NCI-H2227 (cell line): Measurements from ENCODE around the gene BDKRB2.
"Not testable (repeated sequence)": the region's sequence is repeated elsewhere in the genome, so short reads cannot be mapped to it uniquely, and the experiment has no call there.

Experiments used
- DNase-seq: peaks from one replicate; lab custom pipeline; 2025; ENCODE audit not compliant: unreplicated experiment; lab: John Stamatoyannopoulos, UW

The BDKRB2 gene

DNA sequence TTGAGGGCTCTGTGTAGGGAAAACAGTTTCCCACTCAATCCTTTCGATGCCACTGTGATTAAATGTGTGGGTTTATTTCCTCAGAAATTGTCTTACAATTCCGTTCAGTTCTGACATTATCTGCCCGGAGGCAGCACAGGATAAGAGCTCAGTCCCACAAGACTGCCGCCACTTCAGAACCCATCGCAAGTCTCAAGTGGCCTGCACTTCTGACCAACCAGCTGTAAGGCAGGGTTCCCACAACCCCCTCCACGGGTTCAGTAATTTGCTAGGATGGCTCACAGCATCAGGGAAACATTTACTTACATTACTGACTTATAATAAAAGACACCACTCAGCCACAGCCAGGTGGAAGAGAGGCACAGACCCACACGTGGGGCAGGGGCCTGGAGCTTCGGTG, 17.2 kb downstream of the BDKRB2 start:
- no peak for DNase-seq

DNA sequence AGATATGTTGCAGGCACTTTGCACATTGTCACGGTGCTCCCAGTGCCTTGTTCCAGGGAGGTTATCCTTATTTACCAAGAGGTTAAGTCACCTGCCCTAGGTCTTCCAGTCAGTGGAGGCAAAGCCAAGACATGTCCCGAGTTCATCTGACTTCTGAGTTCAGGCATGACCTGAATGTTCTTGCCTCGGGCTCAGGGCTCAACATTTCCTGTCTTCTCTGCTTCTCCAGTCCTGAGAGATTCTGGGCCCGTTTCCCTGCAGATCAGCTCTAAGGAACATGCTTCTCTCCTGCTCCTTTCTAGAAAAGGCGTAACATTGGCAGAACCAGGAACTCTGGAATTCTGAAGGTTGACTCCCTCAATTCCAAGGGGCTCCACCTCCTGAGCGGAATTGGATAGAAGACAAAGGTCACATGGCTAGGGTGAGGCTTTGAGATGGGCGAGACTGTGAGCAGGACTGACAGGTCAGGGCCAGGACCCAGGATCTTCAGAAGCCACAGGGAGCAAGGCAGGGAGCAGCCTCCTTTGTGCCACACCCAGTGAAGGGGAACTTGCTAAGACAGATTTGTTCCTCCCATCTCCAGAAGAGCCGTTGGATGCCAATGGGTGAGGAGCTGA, 19.9 kb downstream of the BDKRB2 start:
- DNase-seq, result no peak

DNA sequence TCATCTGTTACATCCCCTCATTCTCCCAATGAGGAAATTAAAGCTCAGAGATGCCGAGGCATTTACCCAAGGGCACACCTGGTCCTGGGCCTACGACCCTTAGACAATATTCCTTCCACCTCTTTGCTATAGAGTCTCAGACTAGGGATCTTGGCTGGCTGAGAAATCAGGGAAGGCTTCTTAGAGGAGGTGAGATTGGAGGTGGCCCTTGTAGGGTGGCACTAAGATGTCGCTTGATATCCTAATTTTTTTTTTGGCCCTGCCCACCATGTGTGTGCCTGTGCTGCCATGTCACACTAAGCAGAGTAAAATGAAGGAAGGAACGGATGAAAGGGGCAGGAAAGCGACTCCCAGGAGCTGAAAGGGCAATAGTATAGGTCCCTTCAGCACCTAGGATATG, 20.6 kb downstream of the BDKRB2 start:
- DNase-seq, result no peak

DNA sequence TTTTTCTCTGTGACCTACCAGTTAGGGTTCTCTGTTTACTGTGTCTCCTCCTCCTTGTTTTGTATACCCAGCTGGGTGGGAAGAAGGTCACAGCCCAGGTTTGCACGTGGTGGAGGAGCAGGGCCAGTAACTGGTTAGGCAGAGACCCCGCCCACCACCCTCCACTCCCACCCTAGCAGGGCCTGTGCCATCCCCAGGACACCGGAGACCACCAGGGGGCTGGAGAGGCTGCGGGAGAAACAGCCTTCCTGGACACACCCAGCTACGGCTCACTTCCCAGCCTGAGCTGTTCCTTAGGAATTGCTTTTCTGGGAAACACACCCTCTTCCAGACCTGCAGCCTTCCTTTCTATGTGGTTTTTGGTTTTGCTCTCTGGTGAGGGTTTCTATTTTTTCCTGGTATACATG, 21.1 kb downstream of the BDKRB2 start:
- DNase-seq, result no peak

DNA sequence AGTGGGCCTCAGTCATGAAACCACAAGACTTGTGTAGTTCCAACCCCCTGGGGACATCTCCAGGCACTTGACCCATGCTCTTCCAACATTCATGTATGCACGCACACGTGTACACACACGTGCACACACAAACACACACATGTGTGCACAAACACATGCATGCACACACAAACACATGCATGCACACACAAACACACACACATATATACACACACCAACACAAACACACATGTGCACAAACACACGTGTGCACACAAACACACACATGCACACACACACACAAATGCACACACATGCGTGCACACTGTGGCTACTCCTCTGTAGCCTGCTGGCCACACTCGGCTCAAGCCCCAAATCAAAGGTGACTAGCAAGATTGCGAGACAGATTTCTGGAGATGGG, 22.8 kb downstream of the BDKRB2 start:
- DNase-seq, result no peak

DNA sequence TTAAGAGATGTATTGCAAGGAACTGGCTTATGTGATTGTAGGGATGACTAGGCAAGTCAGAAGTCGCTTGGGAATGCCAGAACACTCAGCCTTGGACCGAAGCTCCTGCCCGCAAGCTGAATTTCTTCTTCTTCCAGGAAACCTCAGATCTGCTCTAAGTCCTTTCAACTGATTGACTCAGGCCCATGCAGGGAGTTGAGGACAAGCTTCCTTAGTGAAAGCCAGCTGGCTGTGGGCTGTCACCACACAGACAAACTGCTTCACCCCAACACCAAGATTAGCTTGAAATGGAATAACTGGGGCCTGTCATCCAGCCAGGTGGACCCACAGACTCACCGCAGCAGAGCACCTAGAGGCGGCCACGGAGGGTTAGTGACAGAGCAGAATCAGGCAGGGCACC, 24.7 kb downstream of the BDKRB2 start:
- no peak for DNase-seq

DNA sequence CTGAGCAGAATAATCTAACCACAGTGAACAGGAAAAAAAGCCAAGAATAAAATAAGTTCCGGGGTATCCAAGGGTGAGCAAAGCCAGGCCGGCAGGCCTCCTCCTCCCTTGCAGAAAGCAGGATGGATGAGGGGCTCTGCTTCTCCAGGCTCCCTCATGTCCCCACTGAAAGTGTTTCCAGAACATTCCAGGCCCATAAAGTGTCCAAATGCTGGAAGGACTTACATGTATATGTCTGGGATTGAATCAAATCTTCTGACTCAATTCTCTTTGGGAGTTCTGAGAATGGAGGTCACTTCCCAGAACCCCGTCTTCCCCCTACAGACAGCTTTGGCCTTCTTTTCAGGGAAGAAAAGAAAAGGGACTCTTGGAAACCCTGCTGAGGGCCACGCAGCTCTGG, 26.4 kb downstream of the BDKRB2 start:
- no peak for DNase-seq

DNA sequence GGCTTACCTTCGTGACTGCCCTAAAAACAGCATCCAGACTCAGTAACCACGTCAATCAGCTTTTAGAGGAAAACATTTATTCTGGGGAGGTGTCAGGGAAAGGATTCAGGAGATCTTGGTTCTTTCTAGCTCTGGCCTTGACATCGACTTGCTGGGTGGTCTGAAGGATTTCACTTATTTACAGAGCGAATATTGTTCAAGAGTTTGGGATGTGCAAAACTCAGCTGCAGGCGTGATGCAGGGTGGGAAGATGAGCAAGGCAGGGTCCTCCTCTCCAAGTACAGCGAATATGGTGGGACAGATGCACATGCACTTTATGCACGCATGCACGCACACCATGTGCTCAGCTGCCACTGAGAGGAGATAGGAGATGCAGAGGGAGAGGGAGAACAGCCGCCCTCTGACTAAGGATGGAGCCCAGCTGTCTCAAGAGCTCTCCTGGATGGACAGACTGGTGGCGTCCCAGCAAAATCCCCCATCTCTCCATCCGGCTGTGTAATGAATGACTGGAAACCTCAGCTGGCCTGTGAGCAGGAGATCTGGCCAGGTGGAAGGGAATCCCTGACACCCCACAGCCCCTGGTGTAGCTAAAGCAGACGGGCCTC, 27.0 kb downstream of the BDKRB2 start:
- DNase-seq, result no peak

DNA sequence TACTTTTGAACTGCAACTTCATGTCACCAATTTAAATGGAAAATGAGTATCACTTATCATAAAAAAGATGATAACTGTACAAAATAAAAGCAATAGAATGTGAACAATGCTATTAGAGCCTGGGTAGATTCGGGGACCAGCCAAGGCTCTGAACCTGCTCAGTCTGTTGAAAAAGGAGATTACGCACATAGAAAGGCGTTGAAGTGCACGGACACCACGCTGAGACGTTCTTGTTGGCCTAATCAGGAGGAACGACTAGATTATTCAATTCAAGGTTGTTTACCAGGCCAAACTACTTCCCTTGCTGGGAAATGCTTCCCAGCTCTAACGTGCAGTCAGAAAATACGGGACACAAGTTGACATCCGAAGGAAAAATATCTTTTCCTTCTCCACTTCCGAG, 27.9 kb downstream of the BDKRB2 start:
- DNase-seq, result no peak

DNA sequence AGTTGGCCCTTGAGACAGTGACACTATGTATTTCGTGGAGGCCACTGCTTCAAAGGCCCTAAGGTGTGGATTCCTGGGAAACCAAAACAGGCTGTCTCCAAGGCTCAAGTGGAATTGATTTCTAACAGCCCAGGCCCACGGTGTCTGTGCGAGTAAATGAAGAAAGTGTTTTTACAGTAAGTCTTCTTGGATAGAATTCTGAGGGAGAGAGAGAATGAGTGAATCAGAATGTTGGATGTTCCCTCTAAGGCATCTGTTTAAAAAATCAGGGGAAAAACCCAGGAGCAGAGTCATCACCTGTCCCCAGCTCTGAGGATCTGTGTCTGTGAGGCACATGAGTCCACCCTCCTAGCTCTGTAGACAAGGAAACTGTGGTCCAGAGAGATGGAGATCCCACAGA, 29.0 kb downstream of the BDKRB2 start:
- no peak for DNase-seq

DNA sequence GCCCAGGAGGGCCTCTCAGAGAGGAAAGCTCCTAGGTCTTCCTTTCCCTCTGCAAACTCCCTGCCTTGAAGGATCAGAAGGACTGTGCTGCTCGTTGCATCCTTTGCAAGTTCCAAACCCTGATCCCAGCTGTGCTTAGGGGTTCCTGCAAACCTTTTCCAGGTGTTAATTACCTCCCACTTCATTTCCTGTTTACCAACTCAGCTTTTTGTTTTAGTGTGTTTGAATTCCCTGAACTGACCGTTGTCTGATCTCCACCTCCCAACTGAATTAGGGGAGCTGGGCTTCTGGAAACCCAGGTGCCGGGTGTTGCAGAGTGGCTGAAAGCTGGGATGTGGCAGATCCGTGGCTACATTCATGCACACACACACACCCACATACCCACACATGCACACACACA, 30.8 kb downstream of the BDKRB2 start:
- no peak for DNase-seq

DNA sequence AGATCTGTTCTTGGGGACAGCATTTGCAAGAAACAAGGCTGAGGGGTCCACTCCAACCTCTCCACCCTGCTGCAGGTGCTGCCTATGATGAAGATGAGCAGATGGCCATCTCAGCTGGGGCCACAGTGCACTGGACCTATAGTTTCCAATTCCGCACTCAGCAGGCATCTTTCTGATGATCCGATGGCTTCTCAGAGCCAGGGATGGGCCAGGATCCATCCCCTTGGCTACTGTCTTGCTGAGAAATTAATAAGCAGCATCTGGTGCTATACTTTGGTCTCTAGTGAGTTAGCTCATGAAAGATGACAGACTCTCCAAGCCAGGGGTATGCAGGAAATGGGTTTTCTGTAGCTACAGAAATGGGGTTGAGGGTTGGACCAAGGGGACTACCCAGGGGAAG, 33.0 kb downstream of the BDKRB2 start:
- DNase-seq, result no peak

DNA sequence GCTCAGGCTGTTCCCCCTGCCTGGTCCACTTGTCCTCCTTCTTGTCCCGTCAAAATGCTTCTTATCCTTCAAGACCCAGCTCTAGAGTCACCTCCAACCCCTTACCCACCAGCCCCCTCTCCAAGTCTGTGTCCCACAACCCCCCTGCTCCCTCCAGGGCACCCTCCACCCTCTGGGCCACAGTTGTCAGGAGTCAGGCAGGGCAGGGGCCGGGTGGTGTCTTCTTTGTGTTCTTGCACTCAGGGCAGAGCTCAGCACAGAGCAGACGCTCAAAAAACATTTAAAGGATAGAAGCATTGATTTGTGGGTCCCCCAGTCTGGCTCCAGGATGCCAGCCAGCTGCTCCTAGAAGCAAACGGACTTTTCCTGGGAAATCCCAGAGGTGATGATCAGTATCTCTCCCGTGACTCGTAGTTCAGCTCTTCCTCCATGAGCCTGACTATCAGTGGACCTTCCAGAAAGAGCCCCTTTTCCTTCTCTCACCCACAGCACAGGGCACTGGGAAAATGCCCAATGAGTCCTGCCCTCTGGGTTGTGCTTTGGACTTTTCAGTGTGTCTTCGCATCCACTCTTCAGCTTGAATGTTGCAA, 34.1 kb downstream of the BDKRB2 start:
- DNase-seq, result no peak

DNA sequence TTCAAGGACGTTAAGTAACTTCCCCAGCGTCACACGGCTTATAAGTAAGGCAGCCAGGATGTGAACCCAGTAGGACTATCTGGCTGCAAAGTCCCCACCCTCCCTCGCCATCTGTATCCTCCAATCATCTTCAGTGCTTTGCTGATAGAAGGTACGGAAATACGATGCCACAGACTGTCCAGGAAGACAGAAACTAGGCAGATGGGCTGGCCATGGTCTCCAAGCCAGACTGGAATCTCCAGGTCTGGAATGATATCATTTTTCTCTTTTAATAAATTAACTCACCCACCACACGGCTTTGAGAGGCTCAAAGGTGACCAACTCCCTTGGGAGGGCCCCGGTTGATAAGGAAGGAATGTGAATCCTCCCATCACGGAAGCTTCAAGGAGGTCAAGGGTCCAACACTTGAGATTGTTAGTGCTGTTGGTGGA, 35.1 kb downstream of the BDKRB2 start:
- DNase-seq, result no peak

DNA sequence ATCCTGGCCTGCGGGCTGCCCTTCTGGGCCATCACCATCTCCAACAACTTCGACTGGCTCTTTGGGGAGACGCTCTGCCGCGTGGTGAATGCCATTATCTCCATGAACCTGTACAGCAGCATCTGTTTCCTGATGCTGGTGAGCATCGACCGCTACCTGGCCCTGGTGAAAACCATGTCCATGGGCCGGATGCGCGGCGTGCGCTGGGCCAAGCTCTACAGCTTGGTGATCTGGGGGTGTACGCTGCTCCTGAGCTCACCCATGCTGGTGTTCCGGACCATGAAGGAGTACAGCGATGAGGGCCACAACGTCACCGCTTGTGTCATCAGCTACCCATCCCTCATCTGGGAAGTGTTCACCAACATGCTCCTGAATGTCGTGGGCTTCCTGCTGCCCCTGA, 36.0 kb downstream of the BDKRB2 start:
- DNase-seq, result no peak

DNA sequence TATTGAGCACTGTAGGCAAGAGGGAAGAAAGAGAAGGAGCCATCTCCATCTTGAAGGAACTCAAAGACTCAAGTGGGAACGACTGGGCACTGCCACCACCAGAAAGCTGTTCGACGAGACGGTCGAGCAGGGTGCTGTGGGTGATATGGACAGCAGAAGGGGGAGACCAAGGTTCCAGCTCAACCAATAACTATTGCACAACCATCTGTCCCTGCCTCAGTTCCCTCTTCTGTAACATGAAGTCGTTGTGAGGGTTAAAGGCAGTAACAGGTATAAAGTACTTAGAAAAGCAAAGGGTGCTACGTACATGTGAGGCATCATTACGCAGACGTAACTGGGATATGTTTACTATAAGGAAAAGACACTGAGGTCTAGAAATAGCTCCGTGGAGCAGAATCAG, 37.5 kb downstream of the BDKRB2 start:
- DNase-seq, result no peak

DNA sequence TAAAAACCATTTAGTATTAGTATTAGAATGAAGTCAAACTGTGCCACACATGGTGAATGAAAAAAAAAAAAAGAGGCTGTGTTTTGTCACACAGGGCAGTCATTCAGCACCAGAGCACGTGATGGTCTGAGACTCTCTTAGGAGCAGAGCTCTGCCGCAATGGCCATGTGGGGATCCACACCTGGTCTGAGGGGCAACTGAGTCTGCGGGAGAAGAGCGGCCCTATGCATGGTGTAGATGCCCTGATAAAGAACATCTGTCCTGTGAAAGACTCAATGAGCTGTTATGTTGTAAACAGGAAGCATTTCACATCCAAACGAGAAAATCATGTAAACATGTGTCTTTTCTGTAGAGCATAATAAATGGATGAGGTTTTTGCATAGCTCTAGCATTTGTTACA, 39.1 kb downstream of the BDKRB2 start:
- DNase-seq, result no peak

DNA sequence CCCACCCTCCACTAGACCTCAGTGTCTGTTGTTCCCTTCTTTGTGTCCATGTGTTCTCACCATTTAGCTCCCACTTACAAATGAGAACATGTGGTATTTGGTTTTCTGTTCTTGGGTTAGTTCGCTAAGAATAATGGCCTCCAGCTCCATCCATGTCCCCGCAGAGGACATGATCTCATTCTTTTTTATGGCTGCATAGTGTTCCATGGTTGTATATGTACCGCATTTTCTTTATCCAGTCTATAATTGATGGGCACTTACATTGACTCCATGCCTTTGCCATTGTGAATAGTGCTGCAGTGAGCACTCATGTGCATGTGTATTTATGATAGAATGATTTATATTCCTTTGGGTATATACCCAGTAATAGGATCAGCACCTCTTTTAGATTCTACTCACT, 40.4 kb downstream of the BDKRB2 start:
- not testable (repeated sequence) for DNase-seq

DNA sequence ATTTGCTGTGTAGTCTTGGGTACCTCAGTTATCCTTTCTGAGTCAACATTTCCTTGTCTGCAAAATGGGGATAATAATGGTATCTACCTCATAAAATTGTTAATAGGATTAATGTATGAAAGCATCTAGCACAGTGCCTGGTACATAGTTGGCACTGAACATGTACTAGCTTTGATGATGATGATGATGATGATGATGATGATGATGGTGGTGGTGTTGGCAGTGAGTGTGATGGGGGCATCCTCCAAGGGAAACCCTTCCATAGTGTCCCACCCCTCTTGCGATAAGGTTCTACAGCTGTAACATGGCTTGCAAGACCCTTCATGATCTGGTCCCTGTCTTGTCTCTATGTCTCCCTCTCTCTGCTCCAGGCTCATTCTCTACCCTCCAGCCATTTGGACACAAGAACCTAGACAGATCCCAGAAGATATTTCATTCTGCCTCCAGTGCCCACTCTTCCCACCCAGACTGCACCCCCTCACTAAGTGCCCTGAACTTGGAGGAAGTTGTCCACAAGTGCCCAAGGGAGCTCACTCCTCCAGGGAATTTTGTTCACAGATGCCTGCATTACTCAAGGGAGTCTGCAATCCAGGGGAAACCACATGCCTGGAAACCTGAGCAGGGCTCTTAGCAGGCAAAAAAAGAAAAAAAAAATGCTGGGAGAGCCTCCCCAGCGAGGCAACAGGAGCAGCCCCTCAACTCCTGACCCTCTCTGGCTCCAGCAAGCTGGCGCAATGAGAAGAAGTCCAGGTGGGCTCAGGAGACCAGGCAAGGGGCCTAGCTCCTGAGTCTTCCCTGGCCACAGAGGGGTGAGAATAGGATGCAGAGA, 41.3 kb downstream of the BDKRB2 start:
- DNase-seq, result no peak

DNA sequence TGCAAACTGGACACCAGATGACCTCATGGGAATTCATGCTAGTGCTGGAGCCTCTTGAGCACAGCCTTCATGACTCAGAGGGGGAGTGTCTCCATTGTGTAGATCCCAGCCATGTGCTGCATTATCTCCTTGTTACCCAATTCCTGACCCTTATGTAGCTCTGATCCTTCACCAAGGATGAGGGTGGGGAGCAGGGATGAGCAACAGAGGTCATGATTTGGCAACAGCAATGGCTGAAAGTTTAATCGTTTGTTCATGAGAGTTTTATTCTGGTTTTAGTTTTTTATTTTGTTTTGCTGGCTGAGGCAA, 41.9 kb downstream of the BDKRB2 start:
- DNase-seq, result no peak

DNA sequence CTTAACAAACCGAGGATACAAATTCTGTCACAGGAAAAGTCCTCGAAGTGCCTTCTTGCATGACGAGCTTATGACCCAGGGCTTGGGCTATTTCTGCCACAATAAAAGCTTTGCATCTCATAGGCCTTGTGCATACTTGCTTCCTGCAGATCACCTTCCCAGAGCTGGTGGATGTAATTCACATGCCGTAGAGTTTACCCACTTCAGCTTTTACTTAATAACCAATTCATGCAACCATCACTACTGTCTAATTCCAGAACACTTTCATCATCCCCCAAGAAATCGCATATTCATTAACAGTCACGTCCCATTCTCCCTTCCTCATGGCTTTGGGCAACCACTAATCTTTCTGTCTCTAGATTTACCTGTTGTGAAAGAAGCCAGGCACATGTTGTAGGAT, 42.4 kb downstream of the BDKRB2 start:
- DNase-seq, result no peak

DNA sequence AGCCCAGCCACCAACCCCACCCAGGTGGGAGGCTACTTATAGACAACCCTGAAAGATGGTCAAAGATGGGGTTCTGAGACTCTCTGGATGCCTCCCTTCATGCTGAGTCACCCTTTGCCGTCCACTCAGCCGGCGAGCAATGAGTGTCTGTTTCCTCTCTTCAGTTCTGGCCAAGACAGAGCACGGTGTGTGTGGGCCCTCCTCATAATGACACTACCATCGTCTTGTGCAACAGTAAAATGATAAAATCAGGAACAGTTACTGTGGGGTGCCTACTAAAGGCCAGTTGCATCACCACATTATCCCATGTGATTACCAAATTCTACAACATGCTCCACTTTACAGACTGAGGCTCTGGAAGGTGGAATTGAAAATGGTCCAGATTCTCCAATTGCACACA, 44.4 kb downstream of the BDKRB2 start:
- no peak for DNase-seq
